ENCODE results near the gene PARD3B.

PARD3B gene

DNA sequence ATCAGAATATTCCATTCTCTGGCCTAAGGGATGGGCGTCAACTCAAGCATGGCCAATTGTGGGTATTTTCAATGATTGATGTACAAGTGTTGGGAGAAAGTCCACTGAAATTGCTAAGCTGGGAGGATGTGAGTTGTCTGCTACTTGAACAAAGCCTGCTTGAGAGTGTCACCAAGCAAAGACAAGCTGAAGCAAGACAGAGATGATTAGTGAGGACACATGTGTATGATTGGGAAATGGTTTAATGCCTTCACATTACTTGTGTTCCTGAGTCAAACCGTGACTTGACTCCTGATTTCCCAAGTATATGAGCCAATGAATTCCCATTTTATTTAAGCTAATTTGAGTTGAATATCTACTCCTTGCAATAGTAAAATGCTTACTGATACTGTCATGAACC is 1113.3 kb downstream of the PARD3B start:
- in situ Hi-C loops (cut with HindIII; ENCODE audit: low pct_unique_long_range_greater_than_20kb, low sequenced_read_pairs), result no loop called here
- DNase-seq (ENCODE audit: low read depth in 1 of 2, low spot score in 1 of 2), result no peak
- no peak for TF ChIP-seq JUND (IDR thresholded peaks at IDR 0.05; ENCODE audit: low read depth)

DNA sequence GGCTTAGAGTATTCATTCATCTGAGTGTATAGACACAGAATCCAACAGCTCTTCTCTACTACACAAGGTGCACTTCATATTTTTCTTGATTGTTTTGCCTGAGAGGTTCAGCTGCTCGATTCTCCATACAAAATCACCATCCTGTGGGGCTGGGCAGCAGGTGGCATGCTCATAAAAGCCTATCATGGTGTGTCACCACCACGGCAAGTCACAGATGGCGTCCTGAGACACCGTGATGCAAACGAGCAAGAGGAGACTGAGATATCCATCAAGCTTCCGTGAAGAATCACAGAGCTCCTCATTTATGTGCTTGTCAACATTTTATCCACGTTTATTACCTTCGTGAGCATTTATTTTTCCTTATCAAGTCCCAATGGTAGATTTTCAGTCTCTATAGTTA is 1114.6 kb downstream of the PARD3B start:
- TF ChIP-seq JUND (IDR thresholded peaks at IDR 0.05; ENCODE audit: low read depth), result no peak
- in situ Hi-C loops (cut with HindIII; ENCODE audit: low pct_unique_long_range_greater_than_20kb, low sequenced_read_pairs), result no loop called here
- DNase-seq (ENCODE audit: low read depth in 1 of 2, low spot score in 1 of 2), result no peak

DNA sequence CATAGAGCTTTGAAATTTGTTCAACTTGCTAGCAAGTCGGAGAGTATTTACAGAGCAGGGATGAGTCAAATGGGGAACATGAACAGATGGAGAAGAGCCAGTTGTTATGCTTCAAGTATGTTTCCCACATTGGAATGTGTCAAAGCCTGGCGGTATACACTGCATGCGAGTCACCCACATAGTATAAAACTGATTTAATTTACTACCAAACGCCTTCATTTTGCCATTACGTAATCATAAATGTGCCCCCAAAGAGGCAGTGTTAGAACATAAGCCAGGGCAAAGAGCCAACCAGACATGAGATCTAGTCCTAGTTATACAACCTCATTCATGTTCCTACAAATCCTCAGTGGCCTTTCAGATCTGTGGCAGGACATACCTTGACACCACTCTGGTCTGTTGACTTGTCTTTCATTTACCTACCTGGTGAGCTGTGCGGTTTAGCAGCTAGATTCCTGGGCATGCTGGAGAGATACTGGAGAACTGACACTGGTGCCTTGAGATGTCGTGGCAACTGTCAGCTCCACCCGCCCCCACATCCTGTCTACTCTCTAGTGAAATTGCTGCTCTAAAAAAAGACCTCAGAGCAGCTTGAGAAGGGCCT is 1115.3 kb downstream of the PARD3B start:
- in situ Hi-C loops (cut with HindIII; ENCODE audit: low pct_unique_long_range_greater_than_20kb, low sequenced_read_pairs), result no loop called here
- no peak for TF ChIP-seq JUND (IDR thresholded peaks at IDR 0.05; ENCODE audit: low read depth)
- DNase-seq (ENCODE audit: low read depth in 1 of 2, low spot score in 1 of 2), result no peak

DNA sequence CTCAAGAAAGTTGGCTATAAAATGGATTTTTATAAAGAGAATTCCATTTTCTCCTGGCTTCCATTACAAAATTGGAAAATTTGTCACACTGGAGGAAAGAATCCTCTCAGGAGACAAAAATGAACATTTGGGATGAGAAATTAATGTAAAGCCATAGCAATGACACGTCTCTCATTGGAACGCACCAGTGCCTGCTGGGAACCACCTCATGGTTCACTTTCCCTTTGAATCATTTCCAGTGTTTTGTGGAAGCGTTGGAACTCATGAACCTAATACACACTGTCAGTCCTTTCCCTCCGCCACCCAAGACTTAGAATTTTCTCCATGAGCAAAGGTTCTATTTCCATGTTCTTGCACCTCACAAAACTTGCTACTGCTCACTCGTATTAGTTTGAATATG is 1116.0 kb downstream of the PARD3B start:
- no peak for TF ChIP-seq JUND (IDR thresholded peaks at IDR 0.05; ENCODE audit: low read depth)
- DNase-seq (ENCODE audit: low read depth in 1 of 2, low spot score in 1 of 2), result no peak
- in situ Hi-C loops (cut with HindIII; ENCODE audit: low pct_unique_long_range_greater_than_20kb, low sequenced_read_pairs), result no loop called here

DNA sequence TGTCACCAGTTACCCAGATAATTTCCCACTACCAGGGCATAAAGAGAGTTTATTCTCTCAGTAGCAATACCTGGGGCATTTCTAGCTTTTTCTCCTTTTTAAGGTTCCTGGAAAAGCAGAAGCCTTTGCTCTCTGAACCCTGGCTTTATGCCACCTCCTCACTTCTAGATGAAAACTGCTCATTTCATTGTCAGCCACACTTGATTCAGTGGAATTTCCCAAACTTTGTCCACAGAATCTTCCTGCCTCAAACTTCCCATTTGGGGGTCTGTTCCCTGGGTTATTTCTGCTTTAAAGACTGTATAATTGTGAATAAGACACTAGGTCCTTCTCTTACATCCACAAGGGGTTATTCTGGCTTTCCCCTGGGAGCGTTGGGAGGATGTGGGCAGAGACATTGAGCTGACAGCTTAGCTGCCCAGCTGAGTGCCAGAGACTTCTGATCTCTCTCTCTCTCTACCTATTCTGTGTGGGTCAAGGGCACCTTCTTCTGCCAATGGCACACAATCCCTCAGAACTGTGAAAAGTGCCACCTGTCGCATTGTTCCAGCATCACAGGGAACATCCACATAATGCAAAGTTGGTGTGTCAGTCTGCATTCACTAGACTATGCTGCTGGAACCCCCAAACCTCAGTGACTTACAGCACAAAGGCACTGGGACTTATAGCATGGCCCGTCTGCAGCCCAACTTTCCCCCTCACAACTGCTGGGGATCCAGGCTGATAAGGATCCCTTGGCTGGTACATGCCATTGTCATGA is 1117.1 kb downstream of the PARD3B start:
- in situ Hi-C loops (cut with HindIII; ENCODE audit: low pct_unique_long_range_greater_than_20kb, low sequenced_read_pairs), result no loop called here
- no peak for TF ChIP-seq JUND (IDR thresholded peaks at IDR 0.05; ENCODE audit: low read depth)

DNA sequence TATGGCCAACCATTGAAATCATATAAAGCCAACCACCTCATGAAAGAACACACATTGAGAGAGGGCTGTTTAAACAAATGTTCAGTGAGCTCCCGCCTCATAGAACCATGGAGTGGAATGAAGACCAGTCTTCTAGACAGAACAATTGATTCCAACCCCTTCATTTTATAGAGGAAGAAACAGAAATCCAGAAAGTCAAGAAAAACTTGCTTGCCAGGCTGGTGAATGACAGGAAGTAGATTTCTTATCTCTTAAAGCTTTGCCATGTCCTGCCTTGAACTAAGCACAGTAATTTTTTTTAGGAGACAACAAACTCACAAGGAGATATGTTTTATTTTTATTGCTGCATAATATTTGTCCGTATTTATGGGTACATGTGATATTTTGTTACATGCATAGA is 1120.5 kb downstream of the PARD3B start:
- in situ Hi-C loops (cut with HindIII; ENCODE audit: low pct_unique_long_range_greater_than_20kb, low sequenced_read_pairs), result no loop called here
- peak in 1 of 2 experiments; percentile 56 for DNase-seq (ENCODE audit: low read depth in 1 of 2, low spot score in 1 of 2)
- TF ChIP-seq JUND (IDR thresholded peaks at IDR 0.05; ENCODE audit: low read depth), result no peak

More for the DNA sequence above, 1117.1 kb downstream of the PARD3B start:
- no peak for DNase-seq (ENCODE audit: low read depth in 1 of 2, low spot score in 1 of 2)
